ENCODE measurements around the gene FARS2. TPM values are rescaled to one million over a fixed set of nuclear protein-coding genes. Genes with fewer than 3 reads are reported as not detected.

The FARS2 gene
- polyA plus RNA-seq, 4 donors, result 13.9 to 21.7 (median 19.6) TPM

- no peak for DNase-seq (ENCODE audit: low read depth in 4 of 4, low spot score in 3 of 4)
These were observed 104.3 kb downstream of the FARS2 start for GRCh38 chr6:5365436-5366195.

GRCh38 chr6:5366941-5367340, 105.6 kb downstream of the FARS2 start:
- DNase-seq (ENCODE audit: low read depth in 4 of 4, low spot score in 3 of 4), result no peak

GRCh38 chr6:5367510-5367909, 106.2 kb downstream of the FARS2 start:
- DNase-seq (ENCODE audit: low read depth in 4 of 4, low spot score in 3 of 4), result no peak

GRCh38 chr6:5373430-5373829, 112.1 kb downstream of the FARS2 start:
- DNase-seq (ENCODE audit: low read depth in 4 of 4, low spot score in 3 of 4), result no peak

GRCh38 chr6:5378331-5378730, 117.0 kb downstream of the FARS2 start:
- no peak for DNase-seq (ENCODE audit: low read depth in 4 of 4, low spot score in 3 of 4)

- DNase-seq (ENCODE audit: low read depth in 4 of 4, low spot score in 3 of 4), result no peak
These were observed 118.4 kb downstream of the FARS2 start for GRCh38 chr6:5379647-5380242.

- DNase-seq (ENCODE audit: low read depth in 4 of 4, low spot score in 3 of 4), result no peak
These were observed 122.5 kb downstream of the FARS2 start for GRCh38 chr6:5383856-5384255.

GRCh38 chr6:5384276-5384675, 123.0 kb downstream of the FARS2 start:
- no peak for DNase-seq (ENCODE audit: low read depth in 4 of 4, low spot score in 3 of 4)

- DNase-seq (ENCODE audit: low read depth in 4 of 4, low spot score in 3 of 4), result no peak
These were observed 127.0 kb downstream of the FARS2 start for GRCh38 chr6:5388326-5388725.

- DNase-seq (ENCODE audit: low read depth in 4 of 4, low spot score in 3 of 4), result no peak
These were observed 127.9 kb downstream of the FARS2 start for GRCh38 chr6:5389086-5389745.

- DNase-seq (ENCODE audit: low read depth in 4 of 4, low spot score in 3 of 4), result no peak
These were observed 128.9 kb downstream of the FARS2 start for GRCh38 chr6:5390177-5390576.

GRCh38 chr6:5394280-5394679, 133.0 kb downstream of the FARS2 start:
- no peak for DNase-seq (ENCODE audit: low read depth in 4 of 4, low spot score in 3 of 4)

- no peak for DNase-seq (ENCODE audit: low read depth in 4 of 4, low spot score in 3 of 4)
These were observed 134.4 kb downstream of the FARS2 start for GRCh38 chr6:5395719-5396118.

- DNase-seq (ENCODE audit: low read depth in 4 of 4, low spot score in 3 of 4), result no peak
These were observed 137.2 kb downstream of the FARS2 start for GRCh38 chr6:5398530-5398929.

GRCh38 chr6:5399391-5399790, 138.1 kb downstream of the FARS2 start:
- DNase-seq (ENCODE audit: low read depth in 4 of 4, low spot score in 3 of 4), result no peak

- DNase-seq (ENCODE audit: low read depth in 4 of 4, low spot score in 3 of 4), result no peak
These were observed 140.8 kb downstream of the FARS2 start for GRCh38 chr6:5401845-5402738.

GRCh38 chr6:5403076-5403475, 141.8 kb downstream of the FARS2 start:
- no peak for DNase-seq (ENCODE audit: low read depth in 4 of 4, low spot score in 3 of 4)

- no peak for DNase-seq (ENCODE audit: low read depth in 4 of 4, low spot score in 3 of 4)
These were observed 142.3 kb downstream of the FARS2 start for GRCh38 chr6:5403609-5404008.

GRCh38 chr6:5405976-5406375, 144.7 kb downstream of the FARS2 start:
- DNase-seq (ENCODE audit: low read depth in 4 of 4, low spot score in 3 of 4), result no peak

GRCh38 chr6:5411414-5411813, 150.1 kb downstream of the FARS2 start:
- DNase-seq (ENCODE audit: low read depth in 4 of 4, low spot score in 3 of 4), result no peak

GRCh38 chr6:5412017-5412416, 150.7 kb downstream of the FARS2 start:
- DNase-seq (ENCODE audit: low read depth in 4 of 4, low spot score in 3 of 4), result no peak
